ENCODE results near the gene TM9SF1. TPM values are rescaled to one million over a fixed set of nuclear protein-coding genes. Genes with fewer than 3 reads are reported as not detected.

Gene TM9SF1
- total RNA-seq, 4 donors from 2014 or later, result 38.1 to 58.3 (median 53.4) TPM

GRCh38 chr14:24156840-24157239 lies 38.4 kb downstream of the TM9SF1 start:
- peaks cover 75% of the 10 kb centered on the region for H3K36me3 ChIP-seq
- DNase-seq (ENCODE audit: low spot score in 2 of 2), result no peak
- peaks cover 15% of the 10 kb centered on the region for H3K4me1 ChIP-seq
- no peaks in the 10 kb centered on the region for H3K9me3 ChIP-seq
- WGBS, result 86% methylated on average over 1 of the region's 1 CpG
- no peak overlapping the region for H3K27ac ChIP-seq
- no peak overlapping the region for H3K4me3 ChIP-seq
- TF ChIP-seq POLR2AphosphoS5 (IDR thresholded peaks at IDR 0.05) (no peak), POLR2A (IDR thresholded peaks at IDR 0.05) (no peak), EP300 (IDR thresholded peaks at IDR 0.05) (no peak), CTCF (IDR thresholded peaks at IDR 0.05) (no peak)
- no peaks in the 10 kb centered on the region for H3K27me3 ChIP-seq

DNA sequence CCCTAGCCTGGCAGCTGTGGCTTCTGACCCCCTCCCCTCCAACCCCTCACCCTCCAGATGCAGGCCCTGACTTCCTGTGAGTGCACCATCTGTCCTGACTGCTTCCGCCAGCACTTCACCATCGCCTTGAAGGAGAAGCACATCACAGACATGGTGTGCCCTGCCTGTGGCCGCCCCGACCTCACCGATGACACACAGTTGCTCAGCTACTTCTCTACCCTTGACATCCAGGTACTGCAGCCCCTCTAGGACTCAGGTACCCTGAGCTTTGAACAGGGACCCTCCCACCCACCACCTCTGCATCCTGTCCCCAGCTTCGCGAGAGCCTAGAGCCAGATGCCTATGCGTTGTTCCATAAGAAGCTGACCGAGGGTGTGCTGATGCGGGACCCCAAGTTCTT lies 40.1 kb downstream of the TM9SF1 start:
- no peak for DNase-seq (ENCODE audit: low spot score in 2 of 2)
- Histone ChIP-seq H3K36me3 (peaks cover 87% of the 10 kb centered on the region), H3K27me3 (no peaks in the 10 kb centered on the region), H3K4me1 (peaks cover under 1% of the 10 kb centered on the region), H3K4me3 (no peak overlapping the region), H3K27ac (no peak overlapping the region), H3K9me3 (no peaks in the 10 kb centered on the region)
- TF ChIP-seq POLR2A (IDR thresholded peaks at IDR 0.05), result no peak
- TF ChIP-seq POLR2AphosphoS5 (IDR thresholded peaks at IDR 0.05), result no peak
- TF ChIP-seq CTCF (IDR thresholded peaks at IDR 0.05), result no peak
- no peak for TF ChIP-seq EP300 (IDR thresholded peaks at IDR 0.05)
- WGBS, result 99% methylated on average over 7 of the region's 10 CpGs

- WGBS, result 94% methylated on average over 16 of the region's 16 CpGs
Measured at GRCh38 chr14:24151404-24152080, 43.7 kb downstream of the TM9SF1 start.

DNA sequence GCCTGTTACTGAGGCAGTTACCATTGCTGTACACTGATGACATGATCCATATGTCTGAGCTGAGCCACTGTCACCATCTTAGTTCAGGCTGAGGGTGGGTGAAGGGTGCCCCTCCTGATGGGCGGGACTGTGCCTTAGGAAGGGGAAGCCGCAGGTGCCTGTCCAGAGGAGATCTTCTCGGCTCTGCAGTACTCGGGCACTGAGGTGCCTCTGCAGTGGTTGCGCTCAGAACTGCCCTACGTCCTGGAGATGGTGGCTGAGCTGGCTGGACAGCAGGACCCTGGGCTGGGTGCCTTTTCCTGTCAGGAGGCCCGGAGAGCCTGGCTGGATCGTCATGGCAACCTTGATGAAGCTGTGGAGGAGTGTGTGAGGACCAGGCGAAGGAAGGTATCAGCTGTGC lies 44.2 kb downstream of the TM9SF1 start:
- H3K4me1 ChIP-seq, result peaks cover 21% of the 10 kb centered on the region
- H3K4me3 ChIP-seq, result no peak overlapping the region
- no peaks in the 10 kb centered on the region for H3K9me3 ChIP-seq
- H3K27me3 ChIP-seq, result no peaks in the 10 kb centered on the region
- peaks cover 62% of the 10 kb centered on the region for H3K36me3 ChIP-seq
- no peak overlapping the region for H3K27ac ChIP-seq
- WGBS, result 85% methylated on average over 7 of the region's 9 CpGs
- TF ChIP-seq POLR2AphosphoS5 (IDR thresholded peaks at IDR 0.05) (no peak), EP300 (IDR thresholded peaks at IDR 0.05) (no peak), POLR2A (IDR thresholded peaks at IDR 0.05) (no peak), CTCF (IDR thresholded peaks at IDR 0.05) (no peak)
- no peak for DNase-seq (ENCODE audit: low spot score in 2 of 2)

More at GRCh38 chr14:24151404-24152080, 43.7 kb downstream of the TM9SF1 start:
- no peak for TF ChIP-seq EP300 (IDR thresholded peaks at IDR 0.05)
- TF ChIP-seq POLR2AphosphoS5 (IDR thresholded peaks at IDR 0.05), result no peak
- no peak for TF ChIP-seq POLR2A (IDR thresholded peaks at IDR 0.05)
- TF ChIP-seq CTCF (IDR thresholded peaks at IDR 0.05), result no peak
- H3K36me3 ChIP-seq, result peaks cover 67% of the 10 kb centered on the region
- H3K27ac ChIP-seq, result no peak overlapping the region
- no peaks in the 10 kb centered on the region for H3K9me3 ChIP-seq
- peaks cover 19% of the 10 kb centered on the region for H3K4me1 ChIP-seq
- no peak overlapping the region for H3K4me3 ChIP-seq
- no peak for DNase-seq (ENCODE audit: low spot score in 2 of 2)
- no peaks in the 10 kb centered on the region for H3K27me3 ChIP-seq

- TF ChIP-seq POLR2A (IDR thresholded peaks at IDR 0.05) (no peak), EP300 (IDR thresholded peaks at IDR 0.05) (no peak), POLR2AphosphoS5 (IDR thresholded peaks at IDR 0.05) (no peak), CTCF (IDR thresholded peaks at IDR 0.05) (no peak)
- peaks cover 58% of the 10 kb centered on the region for H3K36me3 ChIP-seq
- DNase-seq (ENCODE audit: low spot score in 2 of 2), result no peak
- peaks cover 26% of the 10 kb centered on the region for H3K4me1 ChIP-seq
- H3K4me3 ChIP-seq, result no peak overlapping the region
- no peak overlapping the region for H3K27ac ChIP-seq
- WGBS, result 76% methylated on average over 6 of the region's 9 CpGs
- no peaks in the 10 kb centered on the region for H3K9me3 ChIP-seq
- H3K27me3 ChIP-seq, result no peaks in the 10 kb centered on the region
Measured at GRCh38 chr14:24150567-24150966, 44.7 kb downstream of the TM9SF1 start.

Data from suprapubic skin (tissue), 4 donors.